Lung (tissue), 12 donors: ENCODE results near the gene PXK. TPM values are rescaled to one million over a fixed set of nuclear protein-coding genes. Genes with fewer than 3 reads are reported as not detected.

Experiments
- ATAC-seq: fragments of 200-7000 bp; cut with Tn5 transposase; one replicate; pipeline ENCODE4 v1.9.1; 2020; ENCODE audit warnings: moderate number of reproducible peaks; ENCODE audit not compliant: insufficient read depth, low FRiP score
- DNase-seq, 3 donors: peaks; one replicate each; pipeline ENCODE4 v3.0.0-alpha.2; 2013 to 2017
- H3K27ac ChIP-seq, 2 donors: one replicate each; pipeline ENCODE4 v1.5.1; 2013; ENCODE audit warnings: mild to moderate bottlenecking in 2 of 2, moderate library complexity in 2 of 2, control low read depth in 1 of 2, inconsistent platforms in 1 of 2, low read depth in 1 of 2, low read length in 1 of 2
- H3K27me3 ChIP-seq, 3 donors: one replicate each; pipeline ENCODE4 v1.5.1; 2013; ENCODE audit warnings: low read length in 2 of 3; ENCODE audit not compliant: control insufficient read depth in 3 of 3, insufficient read depth in 3 of 3
- H3K36me3 ChIP-seq, 4 donors: one replicate each; pipeline ENCODE4 v1.5.1; 2013; ENCODE audit warnings: low read length in 4 of 4, mild to moderate bottlenecking in 1 of 4, moderate library complexity in 1 of 4; ENCODE audit not compliant: control insufficient read depth in 4 of 4, insufficient read depth in 4 of 4
- H3K4me1 ChIP-seq, 5 donors: one replicate each; pipeline ENCODE4 v1.5.1; 2013; ENCODE audit warnings: low read length in 5 of 5, mild to moderate bottlenecking in 2 of 5, moderate library complexity in 1 of 5; ENCODE audit not compliant: control insufficient read depth in 5 of 5, insufficient read depth in 5 of 5
- H3K4me3 ChIP-seq: one replicate; pipeline ENCODE4 v1.5.1; 2013; ENCODE audit warnings: mild to moderate bottlenecking, control low read depth, moderate library complexity
- H3K9ac ChIP-seq, 2 donors: one replicate each; pipeline ENCODE4 v1.5.1; 2013; ENCODE audit warnings: low read length in 2 of 2, control low read depth in 1 of 2; ENCODE audit not compliant: insufficient read depth in 1 of 2
- H3K9me3 ChIP-seq, 4 donors: one replicate each; pipeline ENCODE4 v1.5.1; 2013; ENCODE audit warnings: low read length in 3 of 4, mild to moderate bottlenecking in 1 of 4, moderate library complexity in 1 of 4; ENCODE audit not compliant: control insufficient read depth in 4 of 4, insufficient read depth in 3 of 4
- WGBS, 2 donors: extraction: QIAGEN DNeasy Blood & Tissue Kit; methylation state at CpG; one replicate each; pipeline ENCODE4 v1.1.7; 2013; 5-methylcytosine and 5-hydroxymethylcytosine counted together
- polyA plus RNA-seq, 2 donors: library from polyadenylated mRNA; stranded (reverse); fragments of 200-250 nt; gene quantifications; one replicate each; pipeline ENCODE4 v1.2.1, GENCODE V29; 2013
- total RNA-seq, 2 donors: library from RNA; depleted of rRNA in 1 of 2; stranded (reverse); fragments of >200 nt in 1 of 2; gene quantifications; one replicate each; pipeline ENCODE4 v1.2.1, GENCODE V29; 2014 to 2021
- TF ChIP-seq, protein P1 (sequence below): IDR thresholded peaks from 2 replicates; pipeline ENCODE4 v1.5.1; 2012; ENCODE audit warnings: mild to moderate bottlenecking; ENCODE audit errors: control extremely low read depth, extremely low read depth
- donor health status: control.
- donor health status: control.
- donor health status: Bipolar disorder and iron deficiency.
- donor health status: healthy.
- donor health status: DM: yes; HTN: yes; CAD: no.

Gene PXK
- total and polyA plus RNA-seq, 4 donors = 6.0 to 41.7 (median 22.1) TPM

DNA sequence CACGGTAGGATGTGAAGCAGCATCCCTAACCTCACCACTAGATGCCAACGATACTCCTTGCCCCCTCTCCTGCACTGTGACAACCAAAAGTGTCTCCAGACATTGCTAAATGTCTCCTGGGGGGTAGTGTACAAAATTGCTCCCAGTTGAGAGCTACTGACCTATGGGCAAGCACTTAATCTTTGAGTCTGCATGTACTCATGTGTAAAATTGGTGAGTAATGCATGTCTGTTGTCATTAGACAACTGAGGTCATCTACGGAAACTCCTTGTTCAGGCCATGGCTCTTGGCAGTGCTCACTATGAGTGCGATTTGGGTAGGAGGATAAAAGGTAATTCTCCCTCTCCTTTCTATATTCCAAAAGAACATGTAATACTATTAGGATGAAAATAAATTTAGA, 71.7 kb downstream of the PXK start:
- H3K4me3 ChIP-seq = no peak overlapping the region
- peaks cover 9 to 15% (median 13%) of the 10 kb centered on the region in 4 donors for H3K36me3 ChIP-seq
- H3K9me3 ChIP-seq = no peaks in the 10 kb centered on the region
- DNase-seq (no peak), ATAC-seq (no peak)
- WGBS, 2 donors = 88 to 93% methylated on average over 4 of the region's 4 CpGs
- H3K4me1 ChIP-seq = no peaks in the 10 kb centered on the region
- TF ChIP-seq, protein P1, sequence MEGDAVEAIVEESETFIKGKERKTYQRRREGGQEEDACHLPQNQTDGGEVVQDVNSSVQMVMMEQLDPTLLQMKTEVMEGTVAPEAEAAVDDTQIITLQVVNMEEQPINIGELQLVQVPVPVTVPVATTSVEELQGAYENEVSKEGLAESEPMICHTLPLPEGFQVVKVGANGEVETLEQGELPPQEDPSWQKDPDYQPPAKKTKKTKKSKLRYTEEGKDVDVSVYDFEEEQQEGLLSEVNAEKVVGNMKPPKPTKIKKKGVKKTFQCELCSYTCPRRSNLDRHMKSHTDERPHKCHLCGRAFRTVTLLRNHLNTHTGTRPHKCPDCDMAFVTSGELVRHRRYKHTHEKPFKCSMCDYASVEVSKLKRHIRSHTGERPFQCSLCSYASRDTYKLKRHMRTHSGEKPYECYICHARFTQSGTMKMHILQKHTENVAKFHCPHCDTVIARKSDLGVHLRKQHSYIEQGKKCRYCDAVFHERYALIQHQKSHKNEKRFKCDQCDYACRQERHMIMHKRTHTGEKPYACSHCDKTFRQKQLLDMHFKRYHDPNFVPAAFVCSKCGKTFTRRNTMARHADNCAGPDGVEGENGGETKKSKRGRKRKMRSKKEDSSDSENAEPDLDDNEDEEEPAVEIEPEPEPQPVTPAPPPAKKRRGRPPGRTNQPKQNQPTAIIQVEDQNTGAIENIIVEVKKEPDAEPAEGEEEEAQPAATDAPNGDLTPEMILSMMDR = no peak
- H3K9ac ChIP-seq = no peak overlapping the region
- no peak overlapping the region for H3K27ac ChIP-seq
- no peaks in the 10 kb centered on the region for H3K27me3 ChIP-seq

GRCh38 chr3:58408906-58409305, 76.2 kb downstream of the PXK start:
- TF ChIP-seq, protein P1 = no peak
- ATAC-seq (no peak), DNase-seq (no peak)
- Histone ChIP-seq H3K4me1 (peaks cover 0 to 4% (median 2%) of the 10 kb centered on the region in 5 donors), H3K27me3 (no peaks in the 10 kb centered on the region), H3K9me3 (no peaks in the 10 kb centered on the region), H3K27ac (no peak overlapping the region), H3K4me3 (no peak overlapping the region), H3K36me3 (peaks cover 7 to 40% (median 18%) of the 10 kb centered on the region in 4 donors), H3K9ac (no peak overlapping the region)
- WGBS, 2 donors = 80 to 81% methylated on average over 5 of the region's 5 CpGs

DNA sequence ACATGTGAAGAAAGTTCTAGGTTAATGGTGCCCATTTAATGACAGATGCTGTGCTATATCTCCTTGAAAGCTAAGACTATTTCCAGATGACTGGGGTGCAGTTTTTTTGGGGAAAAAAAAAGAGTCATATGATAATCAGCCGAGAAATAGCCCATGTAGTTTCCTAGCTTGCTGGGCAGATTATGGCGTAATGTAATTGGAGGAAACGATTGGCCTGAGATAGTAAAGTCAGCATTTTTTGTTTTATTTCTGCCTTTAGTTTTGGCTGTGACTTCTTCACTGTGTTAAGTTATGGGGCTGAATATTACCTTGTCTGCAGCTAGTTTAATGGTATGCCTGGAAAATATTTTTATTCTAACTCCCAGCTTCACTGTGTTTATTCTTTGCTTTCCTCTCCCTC, 77.0 kb downstream of the PXK start:
- TF ChIP-seq, protein P1 = no peak
- peak in 1 of 3 donors; percentile 45 for DNase-seq
- H3K4me1 ChIP-seq = peaks cover 0 to 11% (median 2%) of the 10 kb centered on the region in 5 donors
- 60 to 80% methylated on average over 3 of the region's 3 CpGs for WGBS, 2 donors
- no peak overlapping the region for H3K9ac ChIP-seq
- no peak for ATAC-seq
- no peak overlapping the region for H3K4me3 ChIP-seq
- no peaks in the 10 kb centered on the region for H3K27me3 ChIP-seq
- H3K36me3 ChIP-seq = peaks cover 7 to 40% (median 18%) of the 10 kb centered on the region in 4 donors
- no peaks in the 10 kb centered on the region for H3K9me3 ChIP-seq
- H3K27ac ChIP-seq = no peak overlapping the region

DNA sequence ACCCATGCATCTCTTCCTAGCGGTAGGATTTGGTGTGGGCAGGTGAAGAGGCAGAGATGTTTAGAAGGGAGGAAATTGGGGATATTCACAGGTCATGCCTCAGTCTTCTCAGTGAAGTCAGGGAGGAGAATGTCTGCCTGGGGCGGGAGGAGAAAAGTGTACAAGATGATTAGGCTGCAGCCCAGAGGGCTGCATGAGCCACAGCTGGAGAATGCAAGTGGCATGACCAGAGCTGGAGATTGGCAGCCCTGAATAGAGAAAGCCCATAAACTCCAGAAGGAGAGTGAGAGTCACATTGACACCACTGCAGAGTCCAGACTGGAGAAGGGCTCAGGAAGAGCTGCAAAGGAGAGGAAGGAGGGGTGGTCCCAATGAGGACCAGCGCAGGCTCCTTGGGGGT, 78.3 kb downstream of the PXK start:
- WGBS, 2 donors = 97 to 100% methylated on average over 3 of the region's 3 CpGs
- no peaks in the 10 kb centered on the region for H3K9me3 ChIP-seq
- DNase-seq (no peak), ATAC-seq (no peak)
- H3K4me3 ChIP-seq = no peak overlapping the region
- no peak overlapping the region for H3K27ac ChIP-seq
- TF ChIP-seq, protein P1 = no peak
- H3K27me3 ChIP-seq = no peaks in the 10 kb centered on the region
- H3K9ac ChIP-seq = no peak overlapping the region
- H3K4me1 ChIP-seq = peaks cover 0 to 12% (median 2%) of the 10 kb centered on the region in 5 donors
- H3K36me3 ChIP-seq = peaks cover 7 to 46% (median 18%) of the 10 kb centered on the region in 4 donors
